HCT116 (cell line): Measurements from ENCODE around the gene VMO1.

ENCODE experiments used
- CBX3 ChIP-seq: IDR thresholded peaks from 2 replicates; pipeline ENCODE4 v1.6.1; 2012; ENCODE audit warnings: low read depth
- CEBPB ChIP-seq: IDR thresholded peaks from 2 replicates; pipeline ENCODE4 v1.6.1; 2012; ENCODE audit warnings: low read depth
- EGR1 ChIP-seq: IDR thresholded peaks from 2 replicates; pipeline ENCODE4 v1.6.1; 2012; ENCODE audit warnings: low read depth
- EZH2 ChIP-seq: fragments of 200-600 bp; sonication (generic); IDR thresholded peaks from 2 replicates; pipeline ENCODE4 v1.6.1; 2017; ENCODE audit warnings: antibody characterized with exemption, mixed run types
- EZH2phosphoT487 ChIP-seq: fragments of 200-600 bp; IDR thresholded peaks from 2 replicates; pipeline ENCODE4 v1.6.1; 2018; ENCODE audit warnings: antibody characterized with exemption, borderline replicate concordance
- JUND ChIP-seq: IDR thresholded peaks from 2 replicates; pipeline ENCODE4 v1.6.1; 2012
- POLR2A ChIP-seq: IDR thresholded peaks from 2 replicates; pipeline ENCODE4 v1.7.0; 2011; ENCODE audit warnings: borderline replicate concordance; ENCODE audit not compliant: insufficient read depth, insufficient read length; ENCODE audit errors: extremely low read depth
- POLR2AphosphoS5 ChIP-seq: IDR thresholded peaks from 2 replicates; pipeline ENCODE4 v1.6.1; 2011; ENCODE audit warnings: mild to moderate bottlenecking, low read depth, low read length, moderate library complexity
- TCF7L2 ChIP-seq: IDR thresholded peaks from 2 replicates; pipeline ENCODE4 v1.7.0; 2011; ENCODE audit warnings: borderline replicate concordance, inconsistent platforms; ENCODE audit not compliant: insufficient read depth, insufficient read length; ENCODE audit errors: extremely low read depth
- ZFX ChIP-seq: fragments of 450-650 bp; IDR thresholded peaks from 2 replicates; pipeline ENCODE4 v1.6.1; 2017
- TF ChIP-seq, protein P1 (sequence below), 3 experiments: fragments of 200-600 bp in 1 of 3; sonication (generic) in 1 of 3; IDR thresholded peaks in 2 of 3; conservative IDR thresholded peaks in 1 of 3; 2 replicates each; pipeline ENCODE4 v1.5.1; 2012 to 2017; ENCODE audit warnings: low read depth in 2 of 3, low read length in 2 of 3, antibody characterized with exemption in 1 of 3, borderline replicate concordance in 1 of 3, control low read depth in 1 of 3, mild to moderate bottlenecking in 1 of 3, mixed read lengths in 1 of 3, mixed run types in 1 of 3, moderate library complexity in 1 of 3; ENCODE audit not compliant: insufficient read depth in 1 of 3
- TF ChIP-seq, protein P2 (sequence below): IDR thresholded peaks from 2 replicates; pipeline ENCODE4 v1.6.1; 2012

GRCh38 chr17:4780325-4780955 is 5.7 kb downstream of the VMO1 start:
- TF ChIP-seq, protein P1, sequence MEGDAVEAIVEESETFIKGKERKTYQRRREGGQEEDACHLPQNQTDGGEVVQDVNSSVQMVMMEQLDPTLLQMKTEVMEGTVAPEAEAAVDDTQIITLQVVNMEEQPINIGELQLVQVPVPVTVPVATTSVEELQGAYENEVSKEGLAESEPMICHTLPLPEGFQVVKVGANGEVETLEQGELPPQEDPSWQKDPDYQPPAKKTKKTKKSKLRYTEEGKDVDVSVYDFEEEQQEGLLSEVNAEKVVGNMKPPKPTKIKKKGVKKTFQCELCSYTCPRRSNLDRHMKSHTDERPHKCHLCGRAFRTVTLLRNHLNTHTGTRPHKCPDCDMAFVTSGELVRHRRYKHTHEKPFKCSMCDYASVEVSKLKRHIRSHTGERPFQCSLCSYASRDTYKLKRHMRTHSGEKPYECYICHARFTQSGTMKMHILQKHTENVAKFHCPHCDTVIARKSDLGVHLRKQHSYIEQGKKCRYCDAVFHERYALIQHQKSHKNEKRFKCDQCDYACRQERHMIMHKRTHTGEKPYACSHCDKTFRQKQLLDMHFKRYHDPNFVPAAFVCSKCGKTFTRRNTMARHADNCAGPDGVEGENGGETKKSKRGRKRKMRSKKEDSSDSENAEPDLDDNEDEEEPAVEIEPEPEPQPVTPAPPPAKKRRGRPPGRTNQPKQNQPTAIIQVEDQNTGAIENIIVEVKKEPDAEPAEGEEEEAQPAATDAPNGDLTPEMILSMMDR (IDR thresholded peaks at IDR 0.05 in 2 of 3, conservative IDR thresholded peaks at IDR 0.05 in 1 of 3; ENCODE audit: borderline replicate concordance in 1 of 3, insufficient read depth in 1 of 3, low read depth in 2 of 3, low read length in 2 of 3), result no peak
- TF ChIP-seq ZFX (no peak), EZH2phosphoT487 (no peak), EZH2 (no peak), POLR2A (no peak), CBX3 (no peak), EGR1 (no peak), TCF7L2 (no peak), POLR2AphosphoS5 (no peak), CEBPB (no peak), JUND (no peak)
- TF ChIP-seq, protein P2, sequence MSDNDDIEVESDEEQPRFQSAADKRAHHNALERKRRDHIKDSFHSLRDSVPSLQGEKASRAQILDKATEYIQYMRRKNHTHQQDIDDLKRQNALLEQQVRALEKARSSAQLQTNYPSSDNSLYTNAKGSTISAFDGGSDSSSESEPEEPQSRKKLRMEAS, result no peak
